HG02759 (cell line): ENCODE results near the gene PGP.
A peak's percentile ranks its signal among the peaks of the same experiment; 100 is the strongest.
"Not testable (repeated sequence)": the region's sequence is repeated elsewhere in the genome, so short reads cannot be mapped to it uniquely, and the experiment has no call there.

Experiments used
- ATAC-seq: cut with Tn5 transposase; IDR thresholded peaks from one replicate; pipeline ENCODE4 v1.9.1; 2021; ENCODE audit warnings: mild to moderate bottlenecking, moderate library complexity; ENCODE audit not compliant: unreplicated experiment

Gene PGP

GRCh38 chr16:2214719-2214968 is at the start of gene PGP:
PGP (minus strand) TSS chr16:2214840; CDS start chr16:2214777, 63 bp downstream.
- ATAC-seq: peak; percentile 88

- not testable (repeated sequence) for ATAC-seq
Observed at GRCh38 chr16:2263026-2263425, 48.4 kb upstream of the PGP start.

- no peak for ATAC-seq
Observed at GRCh38 chr16:2260250-2260649, 45.6 kb upstream of the PGP start.

GRCh38 chr16:2258530-2258929 is 43.9 kb upstream of the PGP start:
- not testable (repeated sequence) for ATAC-seq

- no peak for ATAC-seq
Observed at GRCh38 chr16:2257726-2258125, 43.1 kb upstream of the PGP start.

- no peak for ATAC-seq
Observed at GRCh38 chr16:2256531-2257140, 42.0 kb upstream of the PGP start.

- ATAC-seq: no peak
Observed at GRCh38 chr16:2253293-2253692, 38.7 kb upstream of the PGP start.

- ATAC-seq: no peak
Observed at GRCh38 chr16:2252806-2253148, 38.1 kb upstream of the PGP start.

GRCh38 chr16:2251296-2252111 is 36.9 kb upstream of the PGP start, which contains the start of gene ECI1:
ECI1 (minus strand) TSS chr16:2251587; CDS start chr16:2251566, 21 bp downstream.
- peak; percentile 91 for ATAC-seq

- no peak for ATAC-seq
Observed at GRCh38 chr16:2250652-2251295, 36.1 kb upstream of the PGP start.

GRCh38 chr16:2246301-2246885 is 31.8 kb upstream of the PGP start:
- ATAC-seq: no peak

- ATAC-seq: no peak
Observed at GRCh38 chr16:2244926-2245795, 30.5 kb upstream of the PGP start.

- ATAC-seq: no peak
Observed at GRCh38 chr16:2244301-2244700, 29.7 kb upstream of the PGP start.

- ATAC-seq: no peak
Observed at GRCh38 chr16:2243781-2244180, 29.1 kb upstream of the PGP start.

GRCh38 chr16:2243031-2243528 is 28.4 kb upstream of the PGP start:
- no peak for ATAC-seq

- ATAC-seq: no peak
Observed at GRCh38 chr16:2242598-2242997, 28.0 kb upstream of the PGP start.

- not testable (repeated sequence) for ATAC-seq
Observed at GRCh38 chr16:2240331-2240730, 25.7 kb upstream of the PGP start.

GRCh38 chr16:2238838-2239675 is 24.4 kb upstream of the PGP start:
- no peak for ATAC-seq

GRCh38 chr16:2238150-2238837 is 23.7 kb upstream of the PGP start:
- ATAC-seq: no peak
